HG03108 (cell line): ENCODE measurements around the gene TMEM115.

Experiments
- ATAC-seq: cut with Tn5 transposase; IDR thresholded peaks from one replicate; pipeline ENCODE4 v1.9.1; 2021; ENCODE audit warnings: moderate library complexity; ENCODE audit not compliant: unreplicated experiment

The TMEM115 gene, protein sequence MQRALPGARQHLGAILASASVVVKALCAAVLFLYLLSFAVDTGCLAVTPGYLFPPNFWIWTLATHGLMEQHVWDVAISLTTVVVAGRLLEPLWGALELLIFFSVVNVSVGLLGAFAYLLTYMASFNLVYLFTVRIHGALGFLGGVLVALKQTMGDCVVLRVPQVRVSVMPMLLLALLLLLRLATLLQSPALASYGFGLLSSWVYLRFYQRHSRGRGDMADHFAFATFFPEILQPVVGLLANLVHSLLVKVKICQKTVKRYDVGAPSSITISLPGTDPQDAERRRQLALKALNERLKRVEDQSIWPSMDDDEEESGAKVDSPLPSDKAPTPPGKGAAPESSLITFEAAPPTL

DNA sequence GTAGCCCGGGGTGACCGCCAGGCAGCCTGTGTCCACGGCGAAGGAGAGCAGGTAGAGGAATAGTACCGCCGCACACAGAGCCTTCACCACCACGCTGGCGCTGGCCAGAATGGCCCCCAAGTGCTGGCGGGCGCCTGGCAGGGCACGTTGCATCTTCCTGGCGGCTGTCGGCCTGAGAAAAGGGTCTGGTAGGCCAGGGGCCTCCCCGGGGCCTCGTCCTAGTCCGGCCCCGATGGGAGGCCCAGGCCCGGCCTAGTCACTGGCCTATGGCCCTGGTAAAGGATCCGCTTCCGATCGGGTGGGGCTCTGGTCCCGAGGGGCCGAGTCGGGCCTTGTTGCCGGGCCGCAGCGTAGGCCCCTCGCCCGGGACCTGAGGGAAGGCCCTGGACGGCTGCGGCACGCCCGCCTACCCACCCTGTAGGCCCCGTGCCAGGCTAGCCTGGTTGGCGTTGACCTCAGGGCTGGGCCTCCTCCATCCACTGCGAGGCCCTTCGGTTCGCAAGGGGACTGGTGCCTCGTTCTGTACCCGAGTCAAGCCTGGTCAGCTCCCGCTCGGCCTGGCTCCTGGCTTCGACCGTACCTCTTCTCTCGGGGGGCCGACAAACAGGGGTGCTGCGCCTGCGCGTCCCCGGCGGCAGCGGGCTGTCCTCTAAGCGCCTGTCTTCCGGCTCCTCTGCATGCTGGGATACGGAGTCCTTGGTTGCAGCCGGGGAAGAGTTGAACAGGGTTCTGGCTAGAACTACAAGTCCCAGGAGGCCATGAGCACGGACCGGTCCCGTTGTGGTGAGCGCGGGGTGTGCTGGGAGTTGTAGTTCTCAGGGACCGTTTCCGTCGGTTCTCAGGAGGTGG, at the start of gene TMEM115:
TMEM115 (minus strand) TSS at position 611 of the 849 bp plus-strand sequence; CDS start at position 153, 458 bp downstream.
- ATAC-seq = peak; percentile 97

- ATAC-seq = no peak
These were observed 49.2 kb upstream of the TMEM115 start for GRCh38 chr3:50408443-50408944.

- ATAC-seq = no peak
These were observed 47.2 kb upstream of the TMEM115 start for GRCh38 chr3:50406487-50406886.

GRCh38 chr3:50405249-50405648, 45.9 kb upstream of the TMEM115 start:
- no peak for ATAC-seq

GRCh38 chr3:50401978-50402595, 42.8 kb upstream of the TMEM115 start:
- no peak for ATAC-seq

GRCh38 chr3:50396502-50396901, 37.2 kb upstream of the TMEM115 start:
- ATAC-seq = no peak

DNA sequence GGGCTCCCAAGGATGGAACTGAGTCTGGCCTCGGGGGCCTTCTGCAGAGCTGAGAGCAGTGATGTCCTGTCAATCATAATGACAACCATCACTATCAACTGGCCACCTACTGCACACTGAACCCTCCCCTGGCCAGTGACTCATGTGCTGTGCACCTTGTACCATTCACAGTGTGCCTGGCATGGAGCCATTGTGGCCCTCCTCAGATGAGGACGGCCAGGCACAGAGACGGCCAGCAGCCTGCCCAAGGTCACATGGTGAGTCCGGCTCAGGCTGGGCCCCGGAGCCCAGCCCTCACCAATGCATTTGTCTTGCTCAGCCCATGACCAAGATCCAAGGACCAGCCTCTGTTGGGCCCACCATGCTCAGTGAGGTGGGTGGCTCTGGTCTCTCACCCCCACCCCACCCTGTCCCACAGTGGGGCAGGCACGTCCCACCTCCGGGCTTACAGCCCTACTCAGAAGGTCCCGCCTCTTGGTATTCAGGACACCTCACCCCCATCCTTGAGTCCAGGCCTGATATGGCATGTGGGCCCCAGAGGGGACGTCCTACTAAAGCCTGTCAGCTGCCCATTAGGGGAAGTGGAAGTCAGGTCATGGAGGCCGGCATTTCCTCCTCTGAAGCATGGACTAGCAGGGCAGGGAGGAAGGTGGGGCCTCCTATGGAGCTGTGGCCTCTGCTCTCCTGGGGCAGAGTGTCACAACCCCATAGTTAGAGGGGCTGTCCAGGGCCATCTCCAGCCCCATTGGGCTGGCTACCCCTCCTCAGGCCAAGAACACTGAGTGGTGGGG, 35.9 kb upstream of the TMEM115 start:
- no peak for ATAC-seq

DNA sequence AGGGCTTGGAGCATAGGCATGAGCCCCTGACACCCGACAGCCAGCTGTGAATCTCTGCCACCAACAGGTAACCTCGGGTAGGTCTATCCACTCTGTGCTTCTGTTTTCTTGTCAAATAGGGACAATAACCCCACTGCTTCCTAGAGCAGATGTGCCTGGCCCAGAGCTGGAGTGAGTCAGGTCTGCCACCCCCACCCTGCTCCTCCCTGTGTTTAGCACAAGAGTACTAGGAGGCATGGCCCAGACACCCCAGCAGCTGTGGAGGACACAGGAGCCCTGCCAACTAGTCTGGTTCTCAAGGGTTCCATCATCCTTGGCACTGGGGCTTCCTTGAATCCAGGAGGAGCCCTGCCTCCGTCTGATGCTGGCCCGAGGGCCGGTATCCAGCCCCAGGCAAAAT, 33.7 kb upstream of the TMEM115 start:
- ATAC-seq = no peak

DNA sequence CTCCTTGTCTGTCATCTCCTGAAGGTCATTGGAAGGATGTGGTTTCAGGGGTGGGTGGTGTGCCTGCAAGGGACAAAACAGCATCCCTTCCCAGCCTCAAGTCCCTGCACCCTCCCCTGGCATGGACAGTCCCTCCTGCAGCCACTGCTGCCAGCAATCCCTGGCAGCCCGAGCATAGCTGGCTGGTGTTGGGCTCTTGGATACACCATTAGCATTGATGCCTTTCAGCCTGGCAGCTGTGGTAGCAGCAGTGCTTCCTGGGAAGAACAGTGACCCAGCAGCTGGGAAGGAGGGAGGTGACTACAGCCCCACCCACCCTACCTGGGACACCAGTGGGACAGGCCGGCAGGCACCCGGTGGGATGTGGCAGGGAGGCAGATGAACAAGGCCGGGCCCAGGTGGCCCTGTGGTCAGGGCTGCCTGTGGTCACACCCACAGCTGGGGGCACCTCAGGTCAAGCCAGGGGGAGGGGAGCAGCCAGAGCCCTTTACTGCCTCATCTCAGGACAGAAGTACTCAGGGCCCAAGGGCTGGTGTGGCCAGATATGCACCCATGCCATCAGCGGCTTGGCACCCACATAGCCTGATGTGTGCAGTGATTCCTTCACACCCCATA, 32.9 kb upstream of the TMEM115 start:
- no peak for ATAC-seq

- ATAC-seq = no peak
These were observed 31.3 kb upstream of the TMEM115 start for GRCh38 chr3:50390508-50391224.

- no peak for ATAC-seq
These were observed 30.1 kb upstream of the TMEM115 start for GRCh38 chr3:50389414-50389767.

- ATAC-seq = no peak
These were observed 29.5 kb upstream of the TMEM115 start for GRCh38 chr3:50388720-50389413.

DNA sequence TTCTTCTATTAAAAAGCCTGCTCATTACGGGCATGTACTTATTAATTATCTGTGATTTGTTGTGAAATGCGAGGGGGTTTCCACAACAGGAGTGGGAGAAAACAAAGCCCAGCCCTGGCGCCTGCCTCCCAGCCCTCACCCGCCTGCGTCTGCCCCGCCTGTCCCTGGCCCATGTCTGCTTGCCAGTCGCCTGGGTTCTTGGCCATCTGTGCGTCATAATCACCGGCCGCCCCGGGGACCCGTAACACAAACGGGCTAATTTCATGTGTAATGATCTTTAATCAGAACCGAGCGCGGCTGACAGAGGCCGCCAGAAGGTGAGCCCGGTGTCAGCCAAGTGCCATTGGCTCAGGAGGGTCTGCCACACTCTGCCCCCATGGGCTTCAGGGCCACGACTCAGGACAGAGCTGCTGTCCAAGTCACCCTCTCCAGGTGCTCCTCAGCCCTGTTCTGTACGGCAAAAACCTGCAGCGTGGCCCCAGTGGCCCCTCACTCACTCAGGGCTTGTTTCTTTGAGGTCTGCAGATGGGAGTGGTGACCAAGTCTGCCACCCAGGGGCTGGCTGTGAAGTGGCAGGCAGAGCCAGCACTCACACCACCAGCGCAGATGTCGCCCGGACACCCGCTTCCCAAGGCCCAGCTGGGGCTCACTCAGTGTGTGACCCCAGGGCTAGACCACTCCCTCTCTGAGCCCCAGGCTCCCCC, 28.8 kb upstream of the TMEM115 start:
- ATAC-seq = no peak

- ATAC-seq = no peak
These were observed 26.4 kb upstream of the TMEM115 start for GRCh38 chr3:50385754-50386153.

- ATAC-seq = no peak
These were observed 24.4 kb upstream of the TMEM115 start for GRCh38 chr3:50383750-50384149.

DNA sequence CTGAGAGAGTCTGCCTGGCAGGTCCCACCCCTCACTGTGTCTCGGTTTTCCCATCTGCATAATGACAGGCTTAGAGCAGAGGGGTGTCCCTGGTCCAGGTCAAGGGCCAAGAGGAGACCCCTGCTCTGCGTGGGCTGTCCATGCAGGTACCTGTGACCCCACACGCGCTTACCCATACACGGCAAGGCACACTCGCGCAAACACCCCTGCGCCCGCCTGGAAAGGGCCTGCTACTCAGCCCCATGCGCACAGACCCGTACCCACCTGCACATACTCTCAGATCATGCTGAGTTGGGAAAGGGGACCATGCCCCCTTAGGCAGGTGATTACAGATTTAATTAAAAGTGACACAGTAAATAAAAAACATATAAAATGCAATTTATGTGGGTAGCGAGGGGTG, 23.4 kb upstream of the TMEM115 start:
- no peak for ATAC-seq

- no peak for ATAC-seq
These were observed 22.1 kb upstream of the TMEM115 start for GRCh38 chr3:50381383-50381782.

- no peak for ATAC-seq
These were observed 21.2 kb upstream of the TMEM115 start for GRCh38 chr3:50380405-50381085.
